Hepatocyte (in vitro differentiated cells): ENCODE measurements around the gene SPATA19. TPM values are rescaled to one million over a fixed set of nuclear protein-coding genes. Genes with fewer than 3 reads are reported as not detected.
A peak's percentile ranks its signal among the peaks of the same experiment; 100 is the strongest.

Source experiments
- DNase-seq: peaks from one replicate; pipeline ENCODE4 v3.0.0-alpha.2; 2016; ENCODE audit warnings: low spot score
- H2AFZ ChIP-seq: fragments of 200-600 bp; sonication (generic); 2 replicates; pipeline ENCODE4 v1.6.0; 2016; ENCODE audit warnings: antibody characterized with exemption, mild to moderate bottlenecking
- H3K27ac ChIP-seq: fragments of 200-600 bp; sonication (generic); 2 replicates; pipeline ENCODE4 v1.5.1; 2016; ENCODE audit warnings: mild to moderate bottlenecking
- H3K27me3 ChIP-seq: fragments of 200-600 bp; sonication (generic); 2 replicates; pipeline ENCODE4 v1.6.1; 2016
- H3K36me3 ChIP-seq: fragments of 200-600 bp; sonication (generic); replicated peaks from 2 replicates; pipeline ENCODE4 v1.5.1; 2016; ENCODE audit warnings: low read depth; ENCODE audit not compliant: insufficient read depth
- H3K4me1 ChIP-seq: fragments of 200-600 bp; sonication (generic); 2 replicates; pipeline ENCODE4 v1.5.1; 2016; ENCODE audit warnings: mild to moderate bottlenecking, moderate library complexity; ENCODE audit not compliant: insufficient read depth
- H3K4me2 ChIP-seq: fragments of 200-600 bp; sonication (generic); 2 replicates; pipeline ENCODE4 v1.6.0; 2016
- H3K4me3 ChIP-seq: fragments of 200-600 bp; sonication (generic); 2 replicates; pipeline ENCODE4 v1.5.1; 2016; ENCODE audit warnings: mild to moderate bottlenecking
- H3K79me2 ChIP-seq: fragments of 200-600 bp; sonication (generic); 2 replicates; pipeline ENCODE4 v1.6.0; 2017; ENCODE audit warnings: mild to moderate bottlenecking
- H3K9me2 ChIP-seq: fragments of 200-600 bp; sonication (generic); replicated peaks from 2 replicates; pipeline ENCODE4 v1.6.0; 2017; ENCODE audit warnings: mild to moderate bottlenecking; ENCODE audit not compliant: insufficient read depth
- H3K9me3 ChIP-seq: fragments of 200-600 bp; sonication (generic); 2 replicates; pipeline ENCODE4 v1.5.1; 2016; ENCODE audit warnings: low read depth, mild to moderate bottlenecking
- H4K20me1 ChIP-seq: fragments of 200-600 bp; sonication (generic); 2 replicates; pipeline ENCODE4 v1.6.0; 2016; ENCODE audit warnings: mild to moderate bottlenecking; ENCODE audit not compliant: insufficient read depth, poor library complexity, severe bottlenecking
- EZH2 ChIP-seq: fragments of 200-600 bp; sonication (generic); IDR thresholded peaks from 2 replicates; pipeline ENCODE4 v1.6.1; 2016; ENCODE audit warnings: antibody characterized with exemption, mild to moderate bottlenecking, borderline replicate concordance
- EZH2phosphoT487 ChIP-seq: fragments of 200-600 bp; sonication (generic); IDR thresholded peaks from one replicate; pipeline ENCODE4 v1.6.1; 2018; ENCODE audit warnings: antibody characterized with exemption, mild to moderate bottlenecking, low read depth, moderate library complexity; ENCODE audit not compliant: unreplicated experiment, severe bottlenecking
- WGBS: methylation state at CpG from one replicate; pipeline ENCODE4 v1.1.6; 2016; ENCODE audit warnings: low lambda C conversion rate; ENCODE audit errors: missing lambda C conversion rate; 5-methylcytosine and 5-hydroxymethylcytosine counted together
- polyA plus RNA-seq: library from polyadenylated mRNA; unstranded; fragments of >200 nt; fragmentation: Nextera tagmentation; extraction: Ambion mirVana; gene quantifications from 2 replicates; pipeline ENCODE4 v1.2.1, GENCODE V29; 2016
- total RNA-seq: library from RNA; depleted of rRNA; stranded (reverse); fragments of >200 nt; gene quantifications from 2 replicates; pipeline ENCODE4 v1.2.3, GENCODE V29; 2014
- TF ChIP-seq, protein P1 (sequence below): fragments of 200-600 bp; sonication (generic); IDR thresholded peaks from 2 replicates; pipeline ENCODE4 v1.5.1; 2016; ENCODE audit warnings: antibody characterized with exemption, mild to moderate bottlenecking; ENCODE audit not compliant: poor library complexity

The SPATA19 gene
- total and polyA plus RNA-seq, 2 experiments from 2014 or later = not detected

DNA sequence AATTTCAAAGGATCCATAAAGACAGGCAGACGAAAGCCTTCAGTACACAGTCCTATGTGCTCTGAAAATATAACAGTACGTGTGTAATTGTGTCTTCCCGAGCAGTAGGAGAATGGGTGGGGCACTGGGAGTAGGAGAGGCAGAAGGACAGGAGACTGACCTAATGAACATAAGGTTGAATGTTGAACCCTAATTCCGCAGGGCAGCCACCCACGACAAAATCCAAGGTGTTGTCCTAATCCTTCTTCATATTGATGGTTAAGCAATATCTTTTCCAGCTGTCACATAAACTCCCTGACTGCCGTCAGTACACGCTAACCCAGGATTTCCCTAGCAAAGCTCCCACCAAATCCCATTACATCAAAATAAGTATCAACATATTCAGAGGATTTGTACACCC, 34.5 kb downstream of the SPATA19 start:
- H4K20me1 ChIP-seq = no peaks in the 10 kb centered on the region
- H3K9me3 ChIP-seq = no peaks in the 10 kb centered on the region
- WGBS = 61% methylated on average over 7 of the region's 7 CpGs
- H3K9me2 ChIP-seq = no peaks in the 10 kb centered on the region
- no peak overlapping the region for H3K4me3 ChIP-seq
- peak overlapping the region; percentile 68 for H3K4me2 ChIP-seq
- DNase-seq = no peak
- H3K27me3 ChIP-seq = peaks cover 53% of the 10 kb centered on the region
- peaks cover 18% of the 10 kb centered on the region for H3K4me1 ChIP-seq
- H3K27ac ChIP-seq = peak overlapping the region; percentile 17
- TF ChIP-seq EZH2 = no peak
- TF ChIP-seq, protein P1, sequence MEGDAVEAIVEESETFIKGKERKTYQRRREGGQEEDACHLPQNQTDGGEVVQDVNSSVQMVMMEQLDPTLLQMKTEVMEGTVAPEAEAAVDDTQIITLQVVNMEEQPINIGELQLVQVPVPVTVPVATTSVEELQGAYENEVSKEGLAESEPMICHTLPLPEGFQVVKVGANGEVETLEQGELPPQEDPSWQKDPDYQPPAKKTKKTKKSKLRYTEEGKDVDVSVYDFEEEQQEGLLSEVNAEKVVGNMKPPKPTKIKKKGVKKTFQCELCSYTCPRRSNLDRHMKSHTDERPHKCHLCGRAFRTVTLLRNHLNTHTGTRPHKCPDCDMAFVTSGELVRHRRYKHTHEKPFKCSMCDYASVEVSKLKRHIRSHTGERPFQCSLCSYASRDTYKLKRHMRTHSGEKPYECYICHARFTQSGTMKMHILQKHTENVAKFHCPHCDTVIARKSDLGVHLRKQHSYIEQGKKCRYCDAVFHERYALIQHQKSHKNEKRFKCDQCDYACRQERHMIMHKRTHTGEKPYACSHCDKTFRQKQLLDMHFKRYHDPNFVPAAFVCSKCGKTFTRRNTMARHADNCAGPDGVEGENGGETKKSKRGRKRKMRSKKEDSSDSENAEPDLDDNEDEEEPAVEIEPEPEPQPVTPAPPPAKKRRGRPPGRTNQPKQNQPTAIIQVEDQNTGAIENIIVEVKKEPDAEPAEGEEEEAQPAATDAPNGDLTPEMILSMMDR = no peak
- no peak for TF ChIP-seq EZH2phosphoT487
- no peak overlapping the region for H2AFZ ChIP-seq
- H3K79me2 ChIP-seq = no peaks in the 10 kb centered on the region
- H3K36me3 ChIP-seq = no peaks in the 10 kb centered on the region

DNA sequence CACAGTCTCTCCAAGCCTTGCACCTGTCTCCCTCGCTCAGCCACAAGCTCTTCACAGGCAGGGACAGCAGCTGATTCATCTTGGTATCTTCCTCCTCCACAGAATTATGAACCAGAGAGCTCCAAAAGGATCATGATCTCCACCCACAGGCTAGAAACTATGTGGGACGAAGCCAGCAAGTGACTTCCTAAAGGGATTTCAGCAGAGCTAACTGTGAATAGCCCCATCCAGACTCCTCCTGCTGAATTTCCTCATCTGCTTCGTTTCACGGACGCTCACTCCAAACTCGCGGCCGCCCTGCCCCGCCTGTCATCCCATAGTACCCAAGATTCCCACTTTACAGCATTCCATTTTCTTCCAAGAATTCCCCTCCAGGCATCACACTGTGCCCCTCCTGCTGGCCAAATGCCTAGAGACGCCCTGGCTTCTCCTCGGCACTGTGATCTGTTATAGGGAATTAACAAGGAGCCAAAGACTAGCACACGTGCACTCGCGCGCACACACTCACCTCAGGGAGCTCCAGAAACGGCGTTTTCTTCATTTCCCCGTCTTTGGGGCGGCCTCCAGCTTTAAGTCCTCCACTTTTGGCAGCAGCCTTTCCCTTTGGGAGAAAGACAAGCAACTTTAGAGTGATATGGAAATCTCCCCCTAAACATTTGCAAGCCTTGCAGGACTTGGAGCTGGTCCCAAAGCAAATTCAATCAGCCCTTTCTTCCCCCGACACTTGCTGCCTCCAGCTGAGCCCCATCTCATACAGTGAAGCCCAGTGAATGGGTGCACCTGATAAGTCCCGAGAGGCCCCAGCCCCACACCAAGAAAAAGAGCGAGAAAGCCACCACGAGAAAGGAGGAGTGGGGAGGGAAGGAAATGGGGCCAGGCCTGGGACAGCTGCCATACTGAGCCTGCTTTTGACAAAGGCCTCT, 35.5 kb downstream of the SPATA19 start:
- H3K4me2 ChIP-seq = peak overlapping the region; percentile 68
- no peaks in the 10 kb centered on the region for H3K9me2 ChIP-seq
- H4K20me1 ChIP-seq = no peaks in the 10 kb centered on the region
- TF ChIP-seq EZH2 = no peak
- TF ChIP-seq EZH2phosphoT487 = no peak
- TF ChIP-seq, protein P1 = no peak
- no peaks in the 10 kb centered on the region for H3K36me3 ChIP-seq
- H3K27ac ChIP-seq = peak overlapping the region; percentile 17
- WGBS = 37% methylated on average over 22 of the region's 23 CpGs
- no peak overlapping the region for H2AFZ ChIP-seq
- H3K4me1 ChIP-seq = peaks cover 18% of the 10 kb centered on the region
- no peak overlapping the region for H3K4me3 ChIP-seq
- H3K9me3 ChIP-seq = no peaks in the 10 kb centered on the region
- peak; percentile 26 for DNase-seq
- H3K27me3 ChIP-seq = peaks cover 46% of the 10 kb centered on the region
- no peaks in the 10 kb centered on the region for H3K79me2 ChIP-seq

DNA sequence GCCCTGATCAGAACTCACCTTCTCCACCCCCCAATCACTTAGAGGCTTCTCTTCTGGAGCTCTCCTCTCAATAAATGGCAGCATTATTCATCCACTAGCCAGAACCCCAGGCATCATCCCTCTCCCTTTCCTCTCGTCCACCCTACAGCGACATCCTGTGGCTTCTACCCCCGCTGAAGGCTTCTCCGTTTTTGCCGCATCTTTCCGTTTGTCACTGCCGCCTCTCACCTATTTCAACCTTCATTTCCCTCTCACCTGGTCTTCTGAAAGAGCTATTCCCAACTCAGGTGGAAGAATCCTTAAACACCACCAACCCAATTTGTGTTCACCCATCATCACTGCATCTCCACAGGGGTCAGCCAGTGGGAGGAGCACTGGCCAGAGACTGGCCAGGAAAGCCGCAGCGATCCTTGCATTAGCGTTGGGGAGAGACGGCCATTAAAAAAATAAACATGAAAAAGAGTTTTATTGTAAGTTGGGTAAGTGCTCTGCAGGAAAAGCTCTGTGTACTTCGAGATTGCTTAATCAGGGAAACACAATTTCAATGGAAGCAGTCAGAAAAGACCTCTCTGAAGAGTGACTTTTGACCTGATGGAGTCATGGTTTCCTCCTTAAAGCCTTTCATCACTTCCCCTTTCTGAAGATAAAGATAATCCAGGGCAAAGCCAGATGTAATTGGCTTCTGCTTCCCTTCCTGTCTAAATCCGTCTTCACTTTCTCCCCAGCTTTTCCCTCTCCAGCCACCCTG, 36.7 kb downstream of the SPATA19 start:
- Histone ChIP-seq H3K36me3 (no peaks in the 10 kb centered on the region), H3K27me3 (peaks cover 40% of the 10 kb centered on the region), H3K4me2 (no peak overlapping the region), H3K4me3 (no peak overlapping the region), H2AFZ (no peak overlapping the region), H3K79me2 (no peaks in the 10 kb centered on the region), H3K9me2 (no peaks in the 10 kb centered on the region), H3K9me3 (no peaks in the 10 kb centered on the region), H4K20me1 (no peaks in the 10 kb centered on the region), H3K4me1 (peaks cover 18% of the 10 kb centered on the region), H3K27ac (no peak overlapping the region)
- peak; percentile 66 for TF ChIP-seq EZH2phosphoT487
- no peak for TF ChIP-seq EZH2
- WGBS = 51% methylated on average over 13 of the region's 13 CpGs
- no peak for DNase-seq
